GM21447 (cell line): Measurements from ENCODE around the gene RDH13.
"Not testable (repeated sequence)": the region's sequence is repeated elsewhere in the genome, so short reads cannot be mapped to it uniquely, and the experiment has no call there.

Source experiments
- ATAC-seq: cut with Tn5 transposase; IDR thresholded peaks from one replicate; pipeline ENCODE4 v1.9.1; 2021; ENCODE audit not compliant: unreplicated experiment

The RDH13 gene

DNA sequence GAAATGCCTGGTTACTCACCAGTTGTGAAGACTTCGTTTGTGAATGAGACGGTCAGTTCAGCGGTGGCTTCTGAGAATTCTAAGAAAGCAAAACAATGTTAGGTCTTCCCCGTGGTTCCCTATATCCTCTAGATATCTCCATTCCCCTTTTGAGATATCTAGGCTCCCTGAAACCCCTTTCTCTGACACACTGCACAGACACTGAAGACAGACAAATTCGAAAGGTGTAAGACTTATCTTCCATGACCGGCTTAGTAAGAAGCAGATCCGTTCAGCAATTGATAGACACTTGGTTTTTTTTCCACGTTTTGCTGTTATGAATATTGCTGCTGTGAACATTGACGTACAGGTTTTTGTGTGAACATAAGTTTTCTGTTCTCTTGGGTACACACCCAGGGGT lies 44.3 kb downstream of the RDH13 start:
- ATAC-seq: no peak

GRCh38 chr19:55018216-55018615 lies 44.7 kb downstream of the RDH13 start:
- no peak for ATAC-seq

- no peak for ATAC-seq
Measured at GRCh38 chr19:55016017-55016416, 46.9 kb downstream of the RDH13 start.

DNA sequence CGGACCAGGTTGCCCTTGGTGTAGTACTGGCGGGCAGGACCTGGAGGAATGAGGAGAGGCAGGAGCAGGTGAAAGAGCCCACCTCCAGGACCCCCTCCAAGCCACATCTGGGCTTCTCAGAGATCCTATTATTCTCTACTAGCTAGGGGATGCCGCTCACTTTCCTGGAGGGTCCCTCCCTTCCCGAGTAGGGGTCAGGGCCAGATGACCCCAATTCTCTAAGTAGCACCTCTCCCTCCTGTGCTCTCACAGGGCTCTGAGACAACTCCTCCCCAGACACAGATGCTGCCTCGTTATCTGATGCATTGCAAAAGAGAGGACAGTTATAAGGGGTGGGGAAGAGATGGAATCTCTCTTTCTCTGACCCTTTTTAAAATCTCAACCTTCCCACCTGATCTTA lies 47.8 kb downstream of the RDH13 start:
- no peak for ATAC-seq

DNA sequence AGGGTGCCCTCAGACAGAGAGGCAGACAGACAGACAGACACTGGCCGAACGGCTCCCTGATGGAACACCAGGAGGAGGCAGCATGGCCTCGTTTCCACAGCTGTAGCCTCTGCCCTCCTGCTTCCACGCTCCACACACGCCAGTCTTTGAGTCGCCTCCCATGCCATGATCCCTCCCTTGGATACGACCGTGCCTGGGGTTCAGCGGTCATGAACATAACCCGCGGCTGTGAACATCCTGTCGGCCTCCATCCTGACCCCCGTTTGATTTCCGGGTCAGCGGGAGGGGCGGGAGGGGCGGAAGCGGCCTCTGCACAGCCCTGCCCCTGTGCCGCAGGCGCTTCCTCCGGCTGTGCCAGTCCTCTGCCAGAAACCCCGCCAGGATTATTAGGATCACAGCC lies 48.2 kb downstream of the RDH13 start:
- ATAC-seq: no peak

DNA sequence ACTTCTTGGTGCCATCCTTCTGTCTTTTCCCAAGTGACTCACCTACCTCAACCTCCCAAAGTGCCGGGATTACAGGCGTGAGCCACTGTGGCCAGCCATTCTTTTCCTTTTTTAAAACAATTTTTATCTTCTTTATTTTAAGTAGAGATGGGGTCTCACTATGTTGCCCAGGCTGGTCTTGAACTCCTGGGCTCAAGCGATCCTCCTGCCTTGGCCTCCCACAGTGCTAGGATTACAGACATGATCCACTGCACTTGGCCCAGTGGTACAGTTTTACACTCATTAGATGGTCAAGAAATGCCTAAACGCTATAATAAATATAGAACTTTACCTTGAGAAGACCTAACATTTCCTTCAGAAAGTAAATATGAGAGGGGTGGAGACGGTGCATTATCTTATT lies 49.4 kb downstream of the RDH13 start:
- no peak for ATAC-seq

DNA sequence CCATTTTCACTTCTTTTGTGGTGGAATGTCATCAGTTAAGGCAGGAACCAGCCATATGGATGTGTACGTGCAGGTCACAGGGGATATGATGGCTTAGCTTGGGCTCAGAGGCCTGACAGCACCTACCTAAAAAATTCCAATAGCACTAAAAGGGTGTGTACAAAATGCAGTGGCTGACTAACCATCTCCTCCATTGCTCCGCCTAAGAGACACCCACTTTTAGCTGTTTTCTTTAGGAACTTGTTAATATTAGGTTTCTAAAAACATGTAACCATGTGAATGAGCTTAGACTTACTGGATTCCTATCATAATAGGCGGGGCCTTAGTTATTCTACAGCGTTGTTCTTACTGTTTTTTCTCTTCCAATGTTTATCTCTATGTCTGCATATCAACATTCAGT lies 50.6 kb downstream of the RDH13 start:
- ATAC-seq: no peak

DNA sequence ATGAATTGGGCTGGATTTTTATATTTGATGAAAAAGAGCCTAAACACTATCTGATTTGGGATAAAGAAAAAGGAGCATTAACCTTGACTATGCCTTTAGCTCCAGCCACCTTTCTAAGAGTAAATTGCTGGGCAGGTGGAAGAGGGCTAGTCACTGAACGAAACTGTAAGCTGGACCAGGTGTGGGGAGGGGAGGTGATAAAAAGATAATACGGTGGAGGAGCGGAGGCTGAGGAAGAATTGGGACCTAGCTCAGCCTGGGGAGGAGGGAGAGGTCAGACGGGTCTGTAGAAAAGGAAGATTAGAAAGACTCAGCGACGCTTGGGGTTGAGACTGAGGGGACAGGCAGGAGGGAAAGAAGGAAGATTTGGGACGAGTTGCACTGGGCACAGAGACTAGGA lies 52.4 kb downstream of the RDH13 start:
- not testable (repeated sequence) for ATAC-seq

GRCh38 chr19:55008781-55009180 lies 54.2 kb downstream of the RDH13 start:
- not testable (repeated sequence) for ATAC-seq

GRCh38 chr19:55008189-55008588 lies 54.8 kb downstream of the RDH13 start:
- ATAC-seq: not testable (repeated sequence)

DNA sequence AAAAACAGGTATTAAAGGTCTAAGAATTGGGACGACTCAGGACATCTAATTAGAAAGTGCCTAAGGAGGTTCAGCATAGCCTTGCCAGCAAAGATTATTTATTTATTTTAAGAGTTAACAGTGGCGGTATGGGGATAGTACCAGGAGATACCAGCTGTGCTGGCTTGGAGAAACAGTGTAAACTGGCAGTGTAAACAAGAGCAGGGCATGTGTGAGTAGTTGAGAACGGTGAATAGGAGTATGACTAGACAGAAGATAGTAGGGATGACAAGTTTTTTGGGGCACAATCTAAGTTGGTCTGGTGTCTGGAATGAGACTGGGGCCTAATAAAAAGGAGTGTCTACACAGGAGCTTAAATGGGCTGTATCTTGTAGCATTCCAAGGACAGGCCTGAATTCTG lies 55.4 kb downstream of the RDH13 start:
- not testable (repeated sequence) for ATAC-seq

GRCh38 chr19:55006795-55007194 lies 56.2 kb downstream of the RDH13 start:
- not testable (repeated sequence) for ATAC-seq

GRCh38 chr19:55005684-55006488 lies 57.1 kb downstream of the RDH13 start:
- ATAC-seq: peak; percentile 60

DNA sequence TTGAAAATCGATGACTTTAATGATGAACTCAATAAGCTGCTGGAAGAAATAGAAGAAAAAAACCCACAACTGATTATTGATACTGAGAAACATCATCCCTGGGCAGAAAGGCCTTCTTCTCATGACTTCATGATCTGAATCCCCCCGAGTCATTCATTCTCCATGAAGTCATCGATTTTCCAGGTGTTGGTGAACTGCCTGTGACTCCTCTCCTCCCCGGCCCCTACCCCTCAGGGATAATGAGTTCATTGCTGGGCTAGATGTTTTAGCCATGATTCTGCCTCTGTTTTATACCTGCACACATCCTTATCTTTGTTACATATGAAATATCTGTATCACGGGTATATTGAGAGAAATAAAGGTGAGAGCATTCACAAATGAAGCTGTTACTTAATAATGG lies 62.2 kb downstream of the RDH13 start:
- no peak for ATAC-seq

DNA sequence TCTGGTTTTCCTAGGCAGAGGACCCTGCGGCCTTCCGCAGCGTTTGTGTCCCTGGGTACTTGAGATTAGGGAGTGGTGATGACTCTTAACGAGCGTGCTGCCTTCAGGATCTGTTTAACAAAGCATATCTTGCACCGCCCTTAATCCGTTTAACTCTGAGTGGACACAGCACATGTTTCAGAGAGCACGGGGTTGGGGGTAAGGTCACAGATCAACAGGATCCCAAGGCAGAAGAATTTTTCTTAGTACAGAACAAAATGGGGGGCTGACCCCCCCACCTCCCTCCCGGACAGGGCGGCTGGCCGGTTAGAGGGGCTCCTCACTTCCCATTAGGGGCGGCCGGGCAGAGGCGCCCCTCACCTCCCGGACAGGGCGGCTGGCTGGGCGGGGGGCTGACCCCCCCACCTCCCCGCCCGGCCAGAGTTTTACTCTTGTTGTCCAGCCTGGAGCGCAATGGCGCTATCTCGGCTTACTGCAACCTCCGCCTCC lies 64.2 kb downstream of the RDH13 start:
- not testable (repeated sequence) for ATAC-seq

GRCh38 chr19:54995561-54995960 lies 67.4 kb downstream of the RDH13 start:
- ATAC-seq: no peak
